ENCODE data around the gene USP20.

Gene USP20

DNA sequence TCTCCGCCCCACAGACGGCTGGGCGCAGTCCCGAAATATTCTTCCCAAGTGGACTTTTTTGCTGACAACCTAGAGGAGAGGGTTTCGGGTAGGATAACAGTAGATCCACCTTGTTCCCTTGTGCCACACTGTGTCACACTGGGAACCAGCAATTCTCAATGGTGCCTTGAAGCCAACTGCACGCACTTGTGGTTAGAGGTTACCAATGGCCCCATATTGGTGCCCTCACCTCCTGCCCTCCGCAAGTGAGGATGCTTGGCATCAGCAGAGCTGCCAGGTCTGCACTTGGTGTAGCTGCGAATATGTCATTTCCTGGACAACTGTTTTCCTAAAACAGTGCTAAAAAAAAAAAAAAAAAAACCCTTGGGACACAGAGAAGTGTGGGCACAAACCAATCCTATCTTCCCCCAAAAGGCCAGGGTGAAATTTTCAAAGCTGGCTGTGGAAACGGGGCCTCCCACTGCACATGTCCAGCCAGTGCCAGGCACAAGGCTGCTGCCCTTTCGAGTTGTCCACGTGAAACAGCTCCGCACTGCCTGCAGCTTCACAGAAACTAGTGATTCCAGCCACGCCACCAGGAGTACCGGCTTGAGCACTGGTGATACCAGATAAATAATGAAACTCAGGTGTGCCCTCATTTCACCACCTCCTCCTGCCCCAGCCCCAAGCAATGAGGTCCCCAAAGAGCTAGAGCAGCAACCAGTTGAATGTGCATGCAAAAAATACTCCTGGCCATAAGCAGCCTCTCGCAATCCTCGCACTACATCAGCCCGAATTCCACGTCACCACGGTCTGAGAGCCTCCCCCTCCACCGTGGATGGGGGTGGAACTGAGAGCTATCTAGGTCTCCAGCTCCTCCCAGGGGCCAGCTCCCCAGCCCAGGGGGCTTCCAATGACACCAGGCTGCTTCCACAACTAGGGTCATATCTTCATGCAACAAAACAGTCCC lies 51.2 kb downstream of the USP20 start:
- Histone ChIP-seq H3K27ac (ENCODE audit: low read depth, low read length) (no peak overlapping the region), H2AK5ac (ENCODE audit: low read length) (no peak overlapping the region), H2BK120ac (ENCODE audit: low read depth, low read length) (peak overlapping the region; percentile 51), H3K4me3 (ENCODE audit: low read length) (no peak overlapping the region), H3K56ac (ENCODE audit: low read length) (peak overlapping the region; percentile 73), H3K79me2 (ENCODE audit: control insufficient read depth, insufficient read depth, low read length) (no peaks in the 10 kb centered on the region), H3K27me3 (ENCODE audit: insufficient read depth, low read length, poor library complexity) (no peaks in the 10 kb centered on the region), H2BK5ac (ENCODE audit: low read length) (no peak overlapping the region), H2BK15ac (replicated peaks; ENCODE audit: low read depth) (no peak overlapping the region), H3K4me1 (ENCODE audit: control insufficient read depth, low read depth, low read length) (peaks cover 9% of the 10 kb centered on the region), H3K18ac (ENCODE audit: low read length) (peak overlapping the region; percentile 81), H4K5ac (ENCODE audit: low read length) (no peak overlapping the region), H3K23ac (ENCODE audit: low read length) (no peak overlapping the region), H3K9ac (ENCODE audit: low read length) (peak overlapping the region; percentile 11), H3K36me3 (ENCODE audit: control insufficient read depth, insufficient read depth, low read length) (no peaks in the 10 kb centered on the region), H3K79me1 (ENCODE audit: low read length) (no peaks in the 10 kb centered on the region), H3K4ac (ENCODE audit: low read depth, low read length) (no peak overlapping the region), H4K8ac (ENCODE audit: low read depth, low read length) (no peak overlapping the region), H3K4me2 (ENCODE audit: low read length) (no peak overlapping the region)
- no peak for DNase-seq
- WGBS (ENCODE audit: extremely low coverage, insufficient coverage, low lambda C conversion rate) = no CpG with 5 or more reads among the region's 20 CpGs

GRCh38 chr9:129887334-129888292 lies 52.4 kb downstream of the USP20 start:
- Histone ChIP-seq H4K5ac (ENCODE audit: low read length) (no peak overlapping the region), H3K79me1 (ENCODE audit: low read length) (no peaks in the 10 kb centered on the region), H2BK5ac (ENCODE audit: low read length) (no peak overlapping the region), H2BK120ac (ENCODE audit: low read depth, low read length) (no peak overlapping the region), H3K18ac (ENCODE audit: low read length) (no peak overlapping the region), H4K8ac (ENCODE audit: low read depth, low read length) (no peak overlapping the region), H3K27ac (ENCODE audit: low read depth, low read length) (no peak overlapping the region), H3K4ac (ENCODE audit: low read depth, low read length) (no peak overlapping the region), H3K27me3 (ENCODE audit: insufficient read depth, low read length, poor library complexity) (no peaks in the 10 kb centered on the region), H3K56ac (ENCODE audit: low read length) (no peak overlapping the region), H3K4me3 (ENCODE audit: low read length) (no peak overlapping the region), H3K9ac (ENCODE audit: low read length) (no peak overlapping the region), H2BK15ac (replicated peaks; ENCODE audit: low read depth) (no peak overlapping the region), H3K79me2 (ENCODE audit: control insufficient read depth, insufficient read depth, low read length) (no peaks in the 10 kb centered on the region), H3K36me3 (ENCODE audit: control insufficient read depth, insufficient read depth, low read length) (no peaks in the 10 kb centered on the region), H3K4me1 (ENCODE audit: control insufficient read depth, low read depth, low read length) (peaks cover 9% of the 10 kb centered on the region), H2AK5ac (ENCODE audit: low read length) (no peak overlapping the region), H3K23ac (ENCODE audit: low read length) (no peak overlapping the region), H3K4me2 (ENCODE audit: low read length) (no peak overlapping the region)
- DNase-seq = no peak
- no CpG with 5 or more reads among the region's 27 CpGs for WGBS (ENCODE audit: extremely low coverage, insufficient coverage, low lambda C conversion rate)

GRCh38 chr9:129888293-129889121 lies 53.2 kb downstream of the USP20 start:
- Histone ChIP-seq H3K27ac (ENCODE audit: low read depth, low read length) (no peak overlapping the region), H3K9ac (ENCODE audit: low read length) (no peak overlapping the region), H3K27me3 (ENCODE audit: insufficient read depth, low read length, poor library complexity) (no peaks in the 10 kb centered on the region), H3K36me3 (ENCODE audit: control insufficient read depth, insufficient read depth, low read length) (no peaks in the 10 kb centered on the region), H3K23ac (ENCODE audit: low read length) (no peak overlapping the region), H4K8ac (ENCODE audit: low read depth, low read length) (no peak overlapping the region), H3K4me3 (ENCODE audit: low read length) (no peak overlapping the region), H3K56ac (ENCODE audit: low read length) (no peak overlapping the region), H3K18ac (ENCODE audit: low read length) (no peak overlapping the region), H2BK120ac (ENCODE audit: low read depth, low read length) (no peak overlapping the region), H2BK15ac (replicated peaks; ENCODE audit: low read depth) (no peak overlapping the region), H2BK5ac (ENCODE audit: low read length) (no peak overlapping the region), H3K79me1 (ENCODE audit: low read length) (no peaks in the 10 kb centered on the region), H3K4me2 (ENCODE audit: low read length) (no peak overlapping the region), H2AK5ac (ENCODE audit: low read length) (no peak overlapping the region), H3K4ac (ENCODE audit: low read depth, low read length) (no peak overlapping the region), H3K79me2 (ENCODE audit: control insufficient read depth, insufficient read depth, low read length) (no peaks in the 10 kb centered on the region), H3K4me1 (ENCODE audit: control insufficient read depth, low read depth, low read length) (peaks cover 9% of the 10 kb centered on the region), H4K5ac (ENCODE audit: low read length) (no peak overlapping the region)
- WGBS (ENCODE audit: extremely low coverage, insufficient coverage, low lambda C conversion rate) = no CpG with 5 or more reads among the region's 29 CpGs
- no peak for DNase-seq

DNA sequence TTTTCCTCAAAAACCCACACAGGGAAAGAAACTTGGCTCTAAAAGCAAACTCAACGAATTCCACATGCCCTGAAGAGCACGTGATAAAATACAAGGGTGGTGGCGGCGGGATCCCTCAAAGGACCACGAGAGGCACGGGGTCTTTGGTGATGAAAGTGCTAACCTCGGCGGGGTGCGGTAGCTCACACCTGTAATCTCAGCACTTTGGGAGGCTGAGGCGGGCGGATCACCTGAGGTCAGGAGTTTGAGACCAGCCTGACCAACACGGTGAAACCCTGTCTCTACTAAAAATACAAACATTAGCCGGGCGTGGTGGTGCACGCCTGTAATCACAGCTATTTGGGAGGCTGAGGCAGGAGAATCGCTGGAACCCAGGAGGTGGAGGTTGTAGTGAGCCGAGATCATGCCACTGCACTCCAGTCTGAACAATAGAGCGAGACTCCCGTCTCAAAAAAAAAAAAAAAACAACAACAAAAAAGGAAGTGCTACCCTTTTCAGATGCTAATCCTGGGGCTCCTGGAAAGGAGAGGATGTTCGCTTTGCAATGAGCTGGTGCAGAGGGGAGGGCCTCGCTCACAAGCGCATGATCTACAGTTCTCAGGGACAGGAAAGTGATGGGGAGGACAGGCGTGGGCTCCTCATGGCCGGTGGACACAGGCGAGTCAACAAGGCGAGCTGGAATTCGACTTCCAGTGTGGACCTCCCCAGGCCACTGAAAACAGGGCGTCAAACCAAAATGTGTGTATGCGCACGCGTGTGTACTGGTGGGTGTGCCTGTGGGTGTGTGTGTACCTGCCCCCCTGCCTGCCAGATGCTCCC lies 54.1 kb downstream of the USP20 start:
- no peak overlapping the region for H4K5ac ChIP-seq (ENCODE audit: low read length)
- H3K27ac ChIP-seq (ENCODE audit: low read depth, low read length) = no peak overlapping the region
- H3K27me3 ChIP-seq (ENCODE audit: insufficient read depth, low read length, poor library complexity) = no peaks in the 10 kb centered on the region
- no peak overlapping the region for H2BK5ac ChIP-seq (ENCODE audit: low read length)
- no peaks in the 10 kb centered on the region for H3K36me3 ChIP-seq (ENCODE audit: control insufficient read depth, insufficient read depth, low read length)
- no peak overlapping the region for H3K18ac ChIP-seq (ENCODE audit: low read length)
- WGBS (ENCODE audit: extremely low coverage, insufficient coverage, low lambda C conversion rate) = no CpG with 5 or more reads among the region's 31 CpGs
- H3K23ac ChIP-seq (ENCODE audit: low read length) = peak overlapping the region; percentile 89
- no peak overlapping the region for H3K9ac ChIP-seq (ENCODE audit: low read length)
- no peak for DNase-seq
- no peak overlapping the region for H4K8ac ChIP-seq (ENCODE audit: low read depth, low read length)
- peak overlapping the region; percentile 18 for H3K4me2 ChIP-seq (ENCODE audit: low read length)
- no peaks in the 10 kb centered on the region for H3K79me2 ChIP-seq (ENCODE audit: control insufficient read depth, insufficient read depth, low read length)
- no peak overlapping the region for H2BK120ac ChIP-seq (ENCODE audit: low read depth, low read length)
- H3K4ac ChIP-seq (ENCODE audit: low read depth, low read length) = no peak overlapping the region
- H3K79me1 ChIP-seq (ENCODE audit: low read length) = no peaks in the 10 kb centered on the region
- H3K4me3 ChIP-seq (ENCODE audit: low read length) = no peak overlapping the region
- peak overlapping the region; percentile 82 for H3K56ac ChIP-seq (ENCODE audit: low read length)
- H2AK5ac ChIP-seq (ENCODE audit: low read length) = peak overlapping the region; percentile 30
- H3K4me1 ChIP-seq (ENCODE audit: control insufficient read depth, low read depth, low read length) = peaks cover 9% of the 10 kb centered on the region
- H2BK15ac ChIP-seq (replicated peaks; ENCODE audit: low read depth) = no peak overlapping the region

All from mesendoderm (in vitro differentiated cells).